Measurements from ENCODE around the gene RAB35.

RAB35 gene

GRCh38 chr12:120075034-120075616, 41.4 kb downstream of the RAB35 start:
- peaks cover 8% of the 10 kb centered on the region for H3K36me3 ChIP-seq (ENCODE audit: insufficient read depth, insufficient read length, low read length)
- peaks cover 6% of the 10 kb centered on the region; the same call in 1 of the 2 replicates for H3K9me3 ChIP-seq (ENCODE audit: insufficient read depth, low read length)
- no peaks in the 10 kb centered on the region for H3K27me3 ChIP-seq (ENCODE audit: insufficient read depth, insufficient read length)
- no peak for TF ChIP-seq YY1 (IDR thresholded peaks at IDR 0.05; ENCODE audit: insufficient read depth, insufficient read length)
- no peak for TF ChIP-seq ZNF274 (IDR thresholded peaks at IDR 0.05; ENCODE audit: low read depth, low read length)
- no peak for TF ChIP-seq SUZ12 (IDR thresholded peaks at IDR 0.05; ENCODE audit: extremely low read depth, insufficient read depth, insufficient read length)
- no peak overlapping the region for H3K9ac ChIP-seq (ENCODE audit: insufficient read length, low read depth)
- no peak overlapping the region for H3K4me3 ChIP-seq (ENCODE audit: insufficient read length, low read depth)
- no peak for DNase-seq (ENCODE audit: low read depth, low spot score)
- H3K4me1 ChIP-seq (ENCODE audit: insufficient read depth, insufficient read length): no peaks in the 10 kb centered on the region

GRCh38 chr12:120072472-120073249, 43.9 kb downstream of the RAB35 start:
- no peak for TF ChIP-seq SUZ12 (IDR thresholded peaks at IDR 0.05; ENCODE audit: extremely low read depth, insufficient read depth, insufficient read length)
- TF ChIP-seq ZNF274 (IDR thresholded peaks at IDR 0.05; ENCODE audit: low read depth, low read length): no peak
- TF ChIP-seq YY1 (IDR thresholded peaks at IDR 0.05; ENCODE audit: insufficient read depth, insufficient read length): no peak
- H3K27me3 ChIP-seq (ENCODE audit: insufficient read depth, insufficient read length): no peaks in the 10 kb centered on the region
- H3K4me1 ChIP-seq (ENCODE audit: insufficient read depth, insufficient read length): no peaks in the 10 kb centered on the region
- no peak overlapping the region for H3K4me3 ChIP-seq (ENCODE audit: insufficient read length, low read depth)
- H3K9ac ChIP-seq (ENCODE audit: insufficient read length, low read depth): no peak overlapping the region
- no peak for DNase-seq (ENCODE audit: low read depth, low spot score)
- peaks cover 6% of the 10 kb centered on the region; the same call in 1 of the 2 replicates for H3K9me3 ChIP-seq (ENCODE audit: insufficient read depth, low read length)
- peaks cover 8% of the 10 kb centered on the region for H3K36me3 ChIP-seq (ENCODE audit: insufficient read depth, insufficient read length, low read length)

DNA sequence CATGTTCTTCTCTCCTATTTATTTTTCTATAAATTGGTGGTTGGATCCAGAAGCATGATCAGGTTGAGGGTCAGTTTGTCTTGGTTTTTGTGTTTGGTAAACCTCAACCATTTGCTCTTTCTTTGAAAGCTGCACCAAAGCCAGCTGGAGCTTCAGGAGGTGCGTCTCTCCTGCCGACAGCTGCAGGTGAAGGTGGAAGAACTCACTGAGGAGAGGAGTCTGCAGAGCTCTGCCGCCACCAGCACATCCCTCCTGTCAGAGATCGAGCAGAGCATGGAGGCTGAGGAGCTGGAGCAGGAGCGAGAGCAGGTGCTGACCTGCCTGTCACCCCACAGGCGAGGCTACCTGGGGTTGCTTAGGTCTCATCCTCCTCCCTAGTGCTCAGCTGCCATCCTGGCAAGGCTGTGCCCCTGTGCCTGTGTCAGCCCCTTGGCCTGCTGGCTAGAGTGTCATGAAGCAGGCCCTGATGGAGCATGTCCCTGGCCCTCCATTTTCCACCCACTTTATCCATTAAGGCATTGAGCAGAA, 45.0 kb downstream of the RAB35 start:
- no peak for TF ChIP-seq SUZ12 (IDR thresholded peaks at IDR 0.05; ENCODE audit: extremely low read depth, insufficient read depth, insufficient read length)
- Histone ChIP-seq H3K36me3 (ENCODE audit: insufficient read depth, insufficient read length, low read length) (peaks cover 8% of the 10 kb centered on the region), H3K4me3 (ENCODE audit: insufficient read length, low read depth) (no peak overlapping the region), H3K9me3 (ENCODE audit: insufficient read depth, low read length) (peaks cover 2% of the 10 kb centered on the region; the same call in 1 of the 2 replicates), H3K4me1 (ENCODE audit: insufficient read depth, insufficient read length) (no peaks in the 10 kb centered on the region), H3K9ac (ENCODE audit: insufficient read length, low read depth) (no peak overlapping the region), H3K27me3 (ENCODE audit: insufficient read depth, insufficient read length) (no peaks in the 10 kb centered on the region)
- DNase-seq (ENCODE audit: low read depth, low spot score): no peak

DNA sequence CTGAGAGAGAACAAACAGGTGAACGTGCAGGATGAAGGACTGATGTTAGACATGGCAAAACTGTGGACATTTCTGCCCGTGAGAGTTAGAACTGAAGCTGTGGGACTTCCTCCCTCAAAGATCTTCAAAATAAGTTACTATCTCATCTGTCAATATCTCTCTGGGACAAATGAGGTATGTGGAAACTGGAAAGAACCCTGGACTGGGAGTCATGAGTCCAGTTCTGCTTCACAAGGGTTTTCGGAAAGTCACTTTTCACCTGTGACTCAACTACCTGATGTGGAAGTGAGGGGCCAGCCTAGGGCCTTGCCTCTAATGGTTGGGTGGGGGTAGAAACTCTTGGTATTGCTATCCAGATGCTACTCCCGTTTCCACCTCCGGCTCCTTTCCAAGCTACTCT, 47.3 kb downstream of the RAB35 start:
- H3K4me1 ChIP-seq (ENCODE audit: insufficient read depth, insufficient read length): no peaks in the 10 kb centered on the region
- peaks cover 8% of the 10 kb centered on the region for H3K36me3 ChIP-seq (ENCODE audit: insufficient read depth, insufficient read length, low read length)
- DNase-seq (ENCODE audit: low read depth, low spot score): no peak
- no peaks in the 10 kb centered on the region for H3K9me3 ChIP-seq (ENCODE audit: insufficient read depth, low read length)
- H3K4me3 ChIP-seq (ENCODE audit: insufficient read length, low read depth): no peak overlapping the region
- H3K27me3 ChIP-seq (ENCODE audit: insufficient read depth, insufficient read length): no peaks in the 10 kb centered on the region
- TF ChIP-seq YY1 (IDR thresholded peaks at IDR 0.05; ENCODE audit: insufficient read depth, insufficient read length): no peak
- no peak for TF ChIP-seq ZNF274 (IDR thresholded peaks at IDR 0.05; ENCODE audit: low read depth, low read length)
- TF ChIP-seq SUZ12 (IDR thresholded peaks at IDR 0.05; ENCODE audit: extremely low read depth, insufficient read depth, insufficient read length): no peak
- no peak overlapping the region for H3K9ac ChIP-seq (ENCODE audit: insufficient read length, low read depth)

- no peak overlapping the region for H3K9ac ChIP-seq (ENCODE audit: insufficient read length, low read depth)
- no peaks in the 10 kb centered on the region for H3K4me1 ChIP-seq (ENCODE audit: insufficient read depth, insufficient read length)
- no peaks in the 10 kb centered on the region for H3K9me3 ChIP-seq (ENCODE audit: insufficient read depth, low read length)
- no peak for TF ChIP-seq YY1 (IDR thresholded peaks at IDR 0.05; ENCODE audit: insufficient read depth, insufficient read length)
- no peak for TF ChIP-seq ZNF274 (IDR thresholded peaks at IDR 0.05; ENCODE audit: low read depth, low read length)
- TF ChIP-seq SUZ12 (IDR thresholded peaks at IDR 0.05; ENCODE audit: extremely low read depth, insufficient read depth, insufficient read length): no peak
- peaks cover 8% of the 10 kb centered on the region for H3K36me3 ChIP-seq (ENCODE audit: insufficient read depth, insufficient read length, low read length)
- DNase-seq (ENCODE audit: low read depth, low spot score): no peak
- H3K4me3 ChIP-seq (ENCODE audit: insufficient read length, low read depth): no peak overlapping the region
- no peaks in the 10 kb centered on the region for H3K27me3 ChIP-seq (ENCODE audit: insufficient read depth, insufficient read length)
Measured at GRCh38 chr12:120067901-120068300, 48.7 kb downstream of the RAB35 start.

DNA sequence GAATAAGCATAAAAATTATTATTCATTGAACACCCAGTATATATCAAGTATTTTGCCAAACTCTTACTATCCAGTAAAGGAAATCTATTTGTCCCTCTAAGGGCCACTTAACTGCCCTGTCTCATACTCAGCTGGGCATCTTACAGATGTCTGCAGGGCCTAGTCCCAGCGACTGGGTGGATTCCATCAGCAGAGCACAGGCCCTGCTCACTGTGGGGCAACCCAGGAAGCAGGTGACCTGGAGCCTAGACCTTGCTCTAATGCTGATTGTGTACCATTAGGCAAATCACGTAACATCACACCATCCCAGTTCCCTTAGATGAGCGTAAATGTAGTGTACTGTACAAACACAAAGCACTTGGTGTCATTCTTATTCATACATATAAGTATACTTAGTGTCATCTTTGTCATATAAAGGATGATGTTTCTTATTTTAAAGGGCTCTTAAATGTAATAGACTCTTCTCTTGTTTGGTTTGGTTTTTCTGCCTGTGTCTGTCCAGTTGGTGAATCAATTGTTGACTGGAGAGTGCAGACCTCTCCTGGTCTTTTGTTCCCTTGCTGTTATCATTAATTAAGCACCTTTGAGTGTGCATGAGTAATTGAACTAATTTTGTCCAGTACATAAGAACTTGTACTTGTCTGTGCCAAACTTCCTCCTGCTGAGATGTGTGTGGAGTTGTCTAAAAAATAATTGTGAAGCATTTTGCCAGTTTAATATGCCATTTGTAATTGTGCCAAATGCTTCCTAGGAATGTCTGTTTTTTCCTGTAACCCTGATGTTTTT, 49.3 kb downstream of the RAB35 start:
- Histone ChIP-seq H3K4me3 (ENCODE audit: insufficient read length, low read depth) (no peak overlapping the region), H3K4me1 (ENCODE audit: insufficient read depth, insufficient read length) (no peaks in the 10 kb centered on the region), H3K36me3 (ENCODE audit: insufficient read depth, insufficient read length, low read length) (peaks cover 5% of the 10 kb centered on the region), H3K9me3 (ENCODE audit: insufficient read depth, low read length) (no peaks in the 10 kb centered on the region), H3K9ac (ENCODE audit: insufficient read length, low read depth) (no peak overlapping the region), H3K27me3 (ENCODE audit: insufficient read depth, insufficient read length) (no peaks in the 10 kb centered on the region)
- no peak for DNase-seq (ENCODE audit: low read depth, low spot score)
- TF ChIP-seq ZNF274 (IDR thresholded peaks at IDR 0.05; ENCODE audit: low read depth, low read length) (no peak), SUZ12 (IDR thresholded peaks at IDR 0.05; ENCODE audit: extremely low read depth, insufficient read depth, insufficient read length) (no peak), YY1 (IDR thresholded peaks at IDR 0.05; ENCODE audit: insufficient read depth, insufficient read length) (no peak)

- H3K9ac ChIP-seq (ENCODE audit: insufficient read length, low read depth): no peak overlapping the region
- no peak for DNase-seq (ENCODE audit: low read depth, low spot score)
- TF ChIP-seq ZNF274 (IDR thresholded peaks at IDR 0.05; ENCODE audit: low read depth, low read length): no peak
- TF ChIP-seq SUZ12 (IDR thresholded peaks at IDR 0.05; ENCODE audit: extremely low read depth, insufficient read depth, insufficient read length): no peak
- TF ChIP-seq YY1 (IDR thresholded peaks at IDR 0.05; ENCODE audit: insufficient read depth, insufficient read length): no peak
- H3K9me3 ChIP-seq (ENCODE audit: insufficient read depth, low read length): no peaks in the 10 kb centered on the region
- no peak overlapping the region for H3K4me3 ChIP-seq (ENCODE audit: insufficient read length, low read depth)
- H3K36me3 ChIP-seq (ENCODE audit: insufficient read depth, insufficient read length, low read length): no peaks in the 10 kb centered on the region
- H3K27me3 ChIP-seq (ENCODE audit: insufficient read depth, insufficient read length): no peaks in the 10 kb centered on the region
- no peaks in the 10 kb centered on the region for H3K4me1 ChIP-seq (ENCODE audit: insufficient read depth, insufficient read length)
Measured at GRCh38 chr12:120066341-120066740, 50.2 kb downstream of the RAB35 start.
